Lung (tissue), 12 donors: ENCODE measurements around the gene DPYSL4. TPM values are rescaled to one million over a fixed set of nuclear protein-coding genes. Genes with fewer than 3 reads are reported as not detected.

ENCODE experiments used
- ATAC-seq: fragments of 200-7000 bp; cut with Tn5 transposase; one replicate; pipeline ENCODE4 v1.9.1; 2020; ENCODE audit warnings: moderate number of reproducible peaks; ENCODE audit not compliant: insufficient read depth, low FRiP score
- DNase-seq, 3 donors: peaks; one replicate each; pipeline ENCODE4 v3.0.0-alpha.2; 2013 to 2017
- H3K27ac ChIP-seq, 2 donors: one replicate each; pipeline ENCODE4 v1.5.1; 2013; ENCODE audit warnings: mild to moderate bottlenecking in 2 of 2, moderate library complexity in 2 of 2, control low read depth in 1 of 2, inconsistent platforms in 1 of 2, low read depth in 1 of 2, low read length in 1 of 2
- H3K27me3 ChIP-seq, 3 donors: one replicate each; pipeline ENCODE4 v1.5.1; 2013; ENCODE audit warnings: low read length in 2 of 3; ENCODE audit not compliant: control insufficient read depth in 3 of 3, insufficient read depth in 3 of 3
- H3K36me3 ChIP-seq, 4 donors: one replicate each; pipeline ENCODE4 v1.5.1; 2013; ENCODE audit warnings: low read length in 4 of 4, mild to moderate bottlenecking in 1 of 4, moderate library complexity in 1 of 4; ENCODE audit not compliant: control insufficient read depth in 4 of 4, insufficient read depth in 4 of 4
- H3K4me1 ChIP-seq, 5 donors: one replicate each; pipeline ENCODE4 v1.5.1; 2013; ENCODE audit warnings: low read length in 5 of 5, mild to moderate bottlenecking in 2 of 5, moderate library complexity in 1 of 5; ENCODE audit not compliant: control insufficient read depth in 5 of 5, insufficient read depth in 5 of 5
- H3K4me3 ChIP-seq: one replicate; pipeline ENCODE4 v1.5.1; 2013; ENCODE audit warnings: mild to moderate bottlenecking, control low read depth, moderate library complexity
- H3K9ac ChIP-seq, 2 donors: one replicate each; pipeline ENCODE4 v1.5.1; 2013; ENCODE audit warnings: low read length in 2 of 2, control low read depth in 1 of 2; ENCODE audit not compliant: insufficient read depth in 1 of 2
- H3K9me3 ChIP-seq, 4 donors: one replicate each; pipeline ENCODE4 v1.5.1; 2013; ENCODE audit warnings: low read length in 3 of 4, mild to moderate bottlenecking in 1 of 4, moderate library complexity in 1 of 4; ENCODE audit not compliant: control insufficient read depth in 4 of 4, insufficient read depth in 3 of 4
- WGBS, 2 donors: extraction: QIAGEN DNeasy Blood & Tissue Kit; methylation state at CpG; one replicate each; pipeline ENCODE4 v1.1.7; 2013; 5-methylcytosine and 5-hydroxymethylcytosine counted together
- polyA plus RNA-seq, 2 donors: library from polyadenylated mRNA; stranded (reverse); fragments of 200-250 nt; gene quantifications; one replicate each; pipeline ENCODE4 v1.2.1, GENCODE V29; 2013
- total RNA-seq, 2 donors: library from RNA; depleted of rRNA in 1 of 2; stranded (reverse); fragments of >200 nt in 1 of 2; gene quantifications; one replicate each; pipeline ENCODE4 v1.2.1, GENCODE V29; 2014 to 2021
- TF ChIP-seq, protein P1 (sequence below): IDR thresholded peaks from 2 replicates; pipeline ENCODE4 v1.5.1; 2012; ENCODE audit warnings: mild to moderate bottlenecking; ENCODE audit errors: control extremely low read depth, extremely low read depth
- donor health status: control.
- donor health status: control.
- donor health status: Bipolar disorder and iron deficiency.
- donor health status: healthy.
- donor health status: DM: yes; HTN: yes; CAD: no.

The DPYSL4 gene
- total and polyA plus RNA-seq, 4 donors: 0.33 to 1.5 (median 1.3) TPM

DNA sequence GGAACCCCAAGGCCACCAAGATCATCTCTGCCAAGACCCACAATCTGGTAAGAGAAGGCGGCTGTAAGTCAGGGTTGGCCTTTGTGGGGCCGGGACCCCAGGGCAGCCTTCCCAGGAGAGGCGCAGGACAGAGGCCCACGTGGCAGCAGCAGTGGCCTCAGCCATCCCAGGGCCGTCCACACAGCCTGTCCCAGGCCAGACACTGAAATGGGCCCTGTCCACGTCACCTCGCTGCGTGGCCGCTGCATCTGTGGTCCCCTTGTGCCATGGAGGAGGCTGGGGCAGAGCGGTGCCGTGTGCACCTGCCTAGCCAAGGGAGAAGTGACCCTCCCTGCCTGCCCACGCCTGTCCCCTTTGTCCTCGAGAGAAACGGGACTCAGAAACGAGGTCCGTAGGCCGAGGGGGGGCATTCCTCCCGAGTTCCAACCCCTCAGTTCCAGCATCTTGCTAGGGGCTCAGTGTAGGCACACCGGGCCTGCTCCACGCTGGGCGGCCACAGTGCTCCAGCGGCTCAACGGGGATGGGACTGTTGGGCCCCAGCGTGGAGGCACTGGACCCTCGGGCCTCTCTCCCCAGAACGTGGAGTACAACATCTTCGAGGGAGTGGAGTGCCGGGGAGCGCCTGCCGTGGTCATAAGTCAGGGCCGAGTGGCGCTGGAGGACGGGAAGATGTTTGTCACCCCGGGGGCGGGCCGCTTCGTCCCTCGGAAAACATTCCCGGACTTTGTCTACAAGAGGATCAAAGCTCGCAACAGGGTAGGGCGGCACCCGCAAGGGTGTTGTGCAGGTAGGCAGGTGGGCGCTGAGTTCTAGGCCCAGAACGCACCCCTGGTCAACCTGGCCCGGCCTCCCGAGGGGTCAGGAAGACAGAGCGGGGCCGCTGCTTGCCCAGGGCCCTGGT, 15.6 kb downstream of the DPYSL4 start:
- TF ChIP-seq, protein P1, sequence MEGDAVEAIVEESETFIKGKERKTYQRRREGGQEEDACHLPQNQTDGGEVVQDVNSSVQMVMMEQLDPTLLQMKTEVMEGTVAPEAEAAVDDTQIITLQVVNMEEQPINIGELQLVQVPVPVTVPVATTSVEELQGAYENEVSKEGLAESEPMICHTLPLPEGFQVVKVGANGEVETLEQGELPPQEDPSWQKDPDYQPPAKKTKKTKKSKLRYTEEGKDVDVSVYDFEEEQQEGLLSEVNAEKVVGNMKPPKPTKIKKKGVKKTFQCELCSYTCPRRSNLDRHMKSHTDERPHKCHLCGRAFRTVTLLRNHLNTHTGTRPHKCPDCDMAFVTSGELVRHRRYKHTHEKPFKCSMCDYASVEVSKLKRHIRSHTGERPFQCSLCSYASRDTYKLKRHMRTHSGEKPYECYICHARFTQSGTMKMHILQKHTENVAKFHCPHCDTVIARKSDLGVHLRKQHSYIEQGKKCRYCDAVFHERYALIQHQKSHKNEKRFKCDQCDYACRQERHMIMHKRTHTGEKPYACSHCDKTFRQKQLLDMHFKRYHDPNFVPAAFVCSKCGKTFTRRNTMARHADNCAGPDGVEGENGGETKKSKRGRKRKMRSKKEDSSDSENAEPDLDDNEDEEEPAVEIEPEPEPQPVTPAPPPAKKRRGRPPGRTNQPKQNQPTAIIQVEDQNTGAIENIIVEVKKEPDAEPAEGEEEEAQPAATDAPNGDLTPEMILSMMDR: no peak
- Histone ChIP-seq H3K36me3 (no peaks in the 10 kb centered on the region), H3K9ac (no peak overlapping the region), H3K9me3 (no peaks in the 10 kb centered on the region), H3K27me3 (no peaks in the 10 kb centered on the region), H3K4me3 (no peak overlapping the region), H3K4me1 (no peaks in the 10 kb centered on the region), H3K27ac (no peak overlapping the region)
- ATAC-seq: no peak
- no peak for DNase-seq
- WGBS, 2 donors: 89% methylated on average over 46 to 48 of the region's 48 CpGs

- TF ChIP-seq, protein P1: no peak
- no peak for DNase-seq
- Histone ChIP-seq H3K9ac (no peak overlapping the region), H3K9me3 (no peaks in the 10 kb centered on the region), H3K27ac (no peak overlapping the region), H3K36me3 (peaks cover 0 to 5% (median 0%) of the 10 kb centered on the region in 4 donors), H3K4me1 (no peaks in the 10 kb centered on the region), H3K4me3 (no peak overlapping the region), H3K27me3 (no peaks in the 10 kb centered on the region)
- WGBS, 2 donors: 87 to 93% methylated on average over 34 of the region's 34 CpGs
- no peak for ATAC-seq
Observed at GRCh38 chr10:132203256-132204077, 16.7 kb downstream of the DPYSL4 start.

DNA sequence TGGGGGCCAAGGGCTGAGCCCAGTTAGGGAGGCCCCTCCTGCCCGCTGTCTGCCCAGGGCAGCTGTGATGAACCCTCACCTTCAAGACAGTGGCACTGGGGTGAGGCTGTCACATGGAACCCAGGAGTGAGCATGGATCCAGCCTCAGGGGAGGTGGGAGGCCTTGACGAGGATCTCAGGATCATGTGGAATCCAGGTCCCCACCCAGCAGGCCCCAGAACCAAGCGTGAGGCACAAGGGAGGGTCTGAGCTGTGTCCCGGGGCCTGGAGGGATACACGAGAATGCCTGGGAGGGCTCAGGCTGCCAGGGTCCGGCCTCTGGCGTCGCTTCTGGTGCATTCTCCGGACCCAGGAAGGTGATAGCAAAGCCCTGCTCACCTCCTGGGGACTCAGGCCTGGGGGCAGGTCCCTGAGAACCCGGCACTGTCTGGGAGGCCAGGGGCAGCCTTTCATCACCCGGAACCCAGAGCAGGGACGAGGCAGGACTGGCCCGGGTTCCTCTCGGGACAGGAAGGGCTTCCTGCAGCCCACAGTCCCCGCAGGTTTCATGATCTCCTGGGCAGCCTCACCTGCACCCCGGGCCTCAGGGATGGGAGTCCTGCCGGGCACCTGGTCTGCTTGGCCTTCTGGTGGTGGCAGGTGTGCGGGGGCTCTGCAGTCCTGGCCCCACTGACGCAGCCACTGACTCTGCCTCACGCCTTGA, 17.5 kb downstream of the DPYSL4 start:
- Histone ChIP-seq H3K4me1 (no peaks in the 10 kb centered on the region), H3K36me3 (peaks cover 0 to 5% (median 0%) of the 10 kb centered on the region in 4 donors), H3K9ac (no peak overlapping the region), H3K27ac (no peak overlapping the region), H3K4me3 (no peak overlapping the region), H3K9me3 (no peaks in the 10 kb centered on the region), H3K27me3 (no peaks in the 10 kb centered on the region)
- ATAC-seq (no peak), DNase-seq (no peak)
- TF ChIP-seq, protein P1: no peak
- WGBS, 2 donors: 87% methylated on average over 18 to 20 of the region's 20 CpGs
